Keratinocyte (primary cell): ENCODE results near the gene HCN2. TPM values are rescaled to one million over a fixed set of nuclear protein-coding genes. Genes with fewer than 3 reads are reported as not detected.

Experiments
- DNase-seq: peaks from one replicate; pipeline ENCODE4 v3.0.0-alpha.2; 2011; ENCODE audit warnings: low read depth, missing footprints, low spot score
- FAIRE-seq: peaks from 2 replicates; lab custom pipeline; 2011; peaks lifted over from hg19 to GRCh38; lab: Jason Lieb, UNC
- H2AFZ ChIP-seq: 2 replicates; pipeline ENCODE4 v1.6.0; 2012; ENCODE audit warnings: low read length, control low read depth, inconsistent platforms; ENCODE audit not compliant: control insufficient read depth
- H3K27ac ChIP-seq: 2 replicates; pipeline ENCODE4 v1.5.1; 2011; ENCODE audit warnings: low read length; ENCODE audit not compliant: control insufficient read depth, insufficient read depth
- H3K27me3 ChIP-seq: 3 replicates; pipeline ENCODE4 v1.6.0; 2011; ENCODE audit warnings: low read length; ENCODE audit not compliant: control insufficient read depth, insufficient read depth; ENCODE audit errors: extremely low read depth
- H3K36me3 ChIP-seq, 2 experiments: 2 replicates in 1 of 2; 3 replicates in 1 of 2; pipeline ENCODE4 v1.5.1; 2011; ENCODE audit warnings: low read length in 2 of 2, mild to moderate bottlenecking in 1 of 2; ENCODE audit not compliant: control insufficient read depth in 2 of 2, insufficient read depth in 2 of 2; ENCODE audit errors: extremely low read depth in 1 of 2
- H3K4me1 ChIP-seq: 3 replicates; pipeline ENCODE4 v1.5.1; 2011; ENCODE audit warnings: low read length; ENCODE audit not compliant: control insufficient read depth, insufficient read depth; ENCODE audit errors: extremely low read depth
- H3K4me2 ChIP-seq: 3 replicates; pipeline ENCODE4 v1.6.0; 2011; ENCODE audit warnings: low read depth, low read length; ENCODE audit not compliant: control insufficient read depth, insufficient read depth; ENCODE audit errors: extremely low read depth
- H3K4me3 ChIP-seq, 3 experiments: fragments of 200-600 bp in 1 of 3; sonication (generic) in 1 of 3; 2 replicates in 2 of 3; 3 replicates in 1 of 3; pipeline ENCODE4 v1.5.1; 2011 to 2016; ENCODE audit warnings: low read length in 3 of 3, mild to moderate bottlenecking in 3 of 3, control low read depth in 2 of 3, inconsistent platforms in 1 of 3, low read depth in 1 of 3, mixed read lengths in 1 of 3, mixed run types in 1 of 3, moderate library complexity in 1 of 3; ENCODE audit not compliant: control insufficient read depth in 2 of 3, insufficient read depth in 2 of 3; ENCODE audit errors: extremely low read depth in 1 of 3
- H3K79me2 ChIP-seq: 2 replicates; pipeline ENCODE4 v1.6.0; 2012; ENCODE audit warnings: low read length; ENCODE audit not compliant: control insufficient read depth, insufficient read depth
- H3K9ac ChIP-seq: 3 replicates; pipeline ENCODE4 v1.6.0; 2011; ENCODE audit warnings: low read length; ENCODE audit not compliant: control insufficient read depth, insufficient read depth; ENCODE audit errors: extremely low read depth
- H3K9me1 ChIP-seq: 3 replicates; pipeline ENCODE4 v1.6.0; 2011; ENCODE audit warnings: low read length; ENCODE audit not compliant: control insufficient read depth, insufficient read depth; ENCODE audit errors: extremely low read depth
- H3K9me3 ChIP-seq: 2 replicates; pipeline ENCODE4 v1.5.1; 2012; ENCODE audit warnings: low read depth, low read length; ENCODE audit not compliant: control insufficient read depth
- H4K20me1 ChIP-seq: 3 replicates; pipeline ENCODE4 v1.6.0; 2011; ENCODE audit warnings: low read length; ENCODE audit not compliant: control insufficient read depth, insufficient read depth; ENCODE audit errors: extremely low read depth
- CTCF ChIP-seq, 3 experiments: IDR thresholded peaks in 1 of 3; conservative IDR thresholded peaks in 1 of 3; optimal IDR thresholded peaks in 1 of 3; 2 replicates in 2 of 3; 3 replicates in 1 of 3; pipeline versions ENCODE3 to v1.5.1; 2011; ENCODE audit warnings: low read length in 3 of 3, mild to moderate bottlenecking in 3 of 3, moderate library complexity in 2 of 3, control low read depth in 1 of 3, inconsistent platforms in 1 of 3; ENCODE audit not compliant: insufficient read depth in 2 of 3; ENCODE audit errors: extremely low read depth in 1 of 3
- EZH2 ChIP-seq: IDR thresholded peaks from one replicate; pipeline ENCODE4 v1.6.1; 2012; ENCODE audit warnings: inconsistent platforms, mild to moderate bottlenecking, low read length, moderate library complexity
- dilution Hi-C: fragments of 300-500 bp; cut with MboI; formaldehyde crosslinking; loops from one replicate; pipeline ENCODE4 v1.7.0; 2020; ENCODE audit warnings: low sequenced_read_pairs; ENCODE audit not compliant: extremely low pct_ligation_motif_present
- polyA plus RNA-seq, 5 experiments: library from polyadenylated mRNA; depleted of rRNA in 3 of 5; stranded (reverse) in 3 of 5; stranded (forward) in 1 of 5; unstranded in 1 of 5; fragments of >200 nt; gene quantifications; 1 replicate in 1 of 5; 2 replicates in 3 of 5; 3 replicates in 1 of 5; pipeline versions ENCODE4 v1.2.1 to v1.2.3, GENCODE V29; 2011 to 2012; ENCODE audit warnings: missing spikeins in 2 of 5, low read depth in 1 of 5, low replicate concordance in 1 of 5

Gene HCN2
- polyA plus RNA-seq, 1 donor (not counting 4 experiments of a cell fraction or from before 2014, with no cell fraction given) = 0.13 TPM

GRCh38 chr19:621819-622218 lies 32.1 kb downstream of the HCN2 start:
- FAIRE-seq (no peak), DNase-seq (no peak)
- dilution Hi-C loops = no loop called here
- Histone ChIP-seq H3K27me3 (no peaks in the 10 kb centered on the region), H3K9ac (no peak overlapping the region), H3K36me3 (peaks cover 10 to 22% of the 10 kb centered on the region in 2 experiments), H3K79me2 (no peaks in the 10 kb centered on the region), H4K20me1 (no peaks in the 10 kb centered on the region), H2AFZ (no peak overlapping the region), H3K27ac (no peak overlapping the region), H3K4me1 (peaks cover under 1% of the 10 kb centered on the region), H3K4me3 (no peak overlapping the region), H3K4me2 (no peak overlapping the region), H3K9me1 (no peaks in the 10 kb centered on the region), H3K9me3 (no peaks in the 10 kb centered on the region)
- no peak for TF ChIP-seq CTCF (optimal IDR thresholded peaks at IDR 0.05 in 1 of 3, IDR thresholded peaks at IDR 0.05 in 1 of 3, conservative IDR thresholded peaks at IDR 0.05 in 1 of 3; ENCODE audit: extremely low read depth in 1 of 3, insufficient read depth in 2 of 3, low read length in 3 of 3)
- TF ChIP-seq EZH2 = no peak

GRCh38 chr19:622666-623065 lies 33.0 kb downstream of the HCN2 start:
- Histone ChIP-seq H3K9ac (no peak overlapping the region), H3K79me2 (no peaks in the 10 kb centered on the region), H3K36me3 (peaks cover 10 to 17% of the 10 kb centered on the region in 2 experiments), H3K9me3 (no peaks in the 10 kb centered on the region), H3K9me1 (no peaks in the 10 kb centered on the region), H3K4me3 (no peak overlapping the region), H3K27ac (no peak overlapping the region), H2AFZ (no peak overlapping the region), H3K4me2 (no peak overlapping the region), H3K4me1 (peaks cover 9% of the 10 kb centered on the region), H3K27me3 (no peaks in the 10 kb centered on the region), H4K20me1 (no peaks in the 10 kb centered on the region)
- TF ChIP-seq EZH2 (no peak), CTCF (optimal IDR thresholded peaks at IDR 0.05 in 1 of 3, IDR thresholded peaks at IDR 0.05 in 1 of 3, conservative IDR thresholded peaks at IDR 0.05 in 1 of 3; ENCODE audit: extremely low read depth in 1 of 3, insufficient read depth in 2 of 3, low read length in 3 of 3) (no peak)
- DNase-seq (no peak), FAIRE-seq (no peak)
- dilution Hi-C loops = no loop called here
